Caco-2 (cell line): ENCODE results near the gene SLK. TPM values are rescaled to one million over a fixed set of nuclear protein-coding genes. Genes with fewer than 3 reads are reported as not detected.

Experiments used
- BruUV-seq: library from RNA; stranded (reverse); fragments of 400-500 nt; replicated peaks from 2 replicates; lab custom pipeline; 2021; lab: Mats Ljungman, UMichigan
- CTCF ChIA-PET: fragments of 300-600 bp; sonication (Branson Sonifier 250); formaldehyde crosslinking; loops from one replicate; lab custom pipeline; 2022; ENCODE audit warnings: antibody characterized with exemption; lab: Charles Lee
- POLR2A ChIA-PET: fragments of 300-600 bp; sonication (Branson Sonifier 250); formaldehyde crosslinking; loops from one replicate; lab custom pipeline; 2022; ENCODE audit warnings: antibody characterized with exemption; lab: Charles Lee
- DNase-seq, 2 experiments: peaks; one replicate each; pipeline versions ENCODE4 v3.0.0 to v3.0.0-alpha.2; 2020 to 2022
- H3K27me3 ChIP-seq: replicated peaks from 2 replicates; pipeline ENCODE4 v1.6.0; 2011; ENCODE audit warnings: low read length; ENCODE audit not compliant: control insufficient read depth, insufficient read depth
- H3K36me3 ChIP-seq: 2 replicates; pipeline ENCODE4 v1.5.1; 2011; ENCODE audit warnings: low read length; ENCODE audit not compliant: control insufficient read depth, insufficient read depth
- H3K4me1 ChIP-seq: fragments of 250-450 bp; sonication (Bioruptor Pico); 2 replicates; pipeline ENCODE4 v1.5.1; 2020; ENCODE audit warnings: mild to moderate bottlenecking
- H3K4me3 ChIP-seq: 2 replicates; pipeline ENCODE4 v1.5.1; 2011; ENCODE audit warnings: low read depth, mild to moderate bottlenecking, control low read depth, low read length
- H3K9me3 ChIP-seq: fragments of 250-450 bp; sonication (Bioruptor Pico); 2 replicates; pipeline ENCODE4 v1.5.1; 2020; ENCODE audit warnings: mild to moderate bottlenecking, moderate library complexity
- H3K27ac Mint-ChIP-seq: one replicate; pipeline ENCODE4 v1.8.0; 2022; ENCODE audit warnings: mixed read lengths; ENCODE audit not compliant: unreplicated experiment
- H3K27me3 Mint-ChIP-seq: one replicate; pipeline ENCODE4 v1.8.0; 2022; ENCODE audit warnings: mixed read lengths; ENCODE audit not compliant: insufficient read depth, unreplicated experiment
- H3K36me3 Mint-ChIP-seq: one replicate; pipeline ENCODE4 v1.8.0; 2022; ENCODE audit warnings: mild to moderate bottlenecking, mixed read lengths; ENCODE audit not compliant: insufficient read depth, unreplicated experiment
- H3K4me1 Mint-ChIP-seq: one replicate; pipeline ENCODE4 v1.8.0; 2022; ENCODE audit warnings: low read depth, mixed read lengths; ENCODE audit not compliant: unreplicated experiment
- H3K4me3 Mint-ChIP-seq: one replicate; pipeline ENCODE4 v1.8.0; 2022; ENCODE audit warnings: mild to moderate bottlenecking, moderate library complexity, mixed read lengths; ENCODE audit not compliant: unreplicated experiment
- H3K9me3 Mint-ChIP-seq: one replicate; pipeline ENCODE4 v1.8.0; 2022; ENCODE audit warnings: mixed read lengths; ENCODE audit not compliant: unreplicated experiment
- intact Hi-C: fragments of 100-400 bp; cut with micrococcal nuclease; formaldehyde crosslinking; loops from one replicate; pipeline ENCODE4 v1.10.0; 2022; ENCODE audit not compliant: unreplicated experiment
- total RNA-seq: library from RNA; stranded (reverse); gene quantifications from 2 replicates; pipeline ENCODE4 v1.2.3, GENCODE V29; 2022
- TF ChIP-seq, protein P1 (sequence below), 2 experiments: fragments of 200-600 bp in 1 of 2; IDR thresholded peaks; 1 replicate in 1 of 2; 2 replicates in 1 of 2; pipeline versions ENCODE4 v1.5.1 to v1.8.0; 2011 to 2022; ENCODE audit warnings: antibody characterized with exemption in 1 of 2, control low read depth in 1 of 2, inconsistent platforms in 1 of 2, low read depth in 1 of 2, low read length in 1 of 2, mild to moderate bottlenecking in 1 of 2, moderate library complexity in 1 of 2; ENCODE audit not compliant: insufficient read depth in 1 of 2, severe bottlenecking in 1 of 2, unreplicated experiment in 1 of 2

The SLK gene
- total RNA-seq, 1 experiment from 2014 or later = 39.5 TPM

DNA sequence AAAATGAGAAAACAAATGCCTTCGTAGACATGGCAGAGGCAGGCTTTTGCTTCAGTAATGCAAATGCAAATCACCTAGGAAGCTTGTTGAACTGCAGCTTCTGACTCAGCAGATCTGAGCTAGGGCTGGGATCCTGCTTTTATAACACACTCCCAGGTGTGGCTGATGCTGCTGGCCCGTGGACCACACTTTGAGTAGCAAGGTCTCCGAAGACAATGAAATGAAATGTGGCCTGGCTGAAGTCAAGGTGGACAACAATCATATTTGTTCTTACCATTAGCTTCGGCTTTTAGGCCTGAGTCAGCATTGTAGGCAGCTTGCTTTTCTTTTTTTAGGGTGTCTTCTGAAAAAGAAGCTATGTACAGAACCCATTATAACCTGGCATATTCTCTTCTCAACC is 92.4 kb downstream of the SLK start:
- no peaks in the 10 kb centered on the region for H3K36me3 Mint-ChIP-seq
- H3K36me3 ChIP-seq = no peaks in the 10 kb centered on the region
- CTCF ChIA-PET = interaction anchor here (0.6 kb wide), 1 partner anchor 1114 kb away, joined by 3 read pairs; no protein-coding TSS in a partner anchor

DNA sequence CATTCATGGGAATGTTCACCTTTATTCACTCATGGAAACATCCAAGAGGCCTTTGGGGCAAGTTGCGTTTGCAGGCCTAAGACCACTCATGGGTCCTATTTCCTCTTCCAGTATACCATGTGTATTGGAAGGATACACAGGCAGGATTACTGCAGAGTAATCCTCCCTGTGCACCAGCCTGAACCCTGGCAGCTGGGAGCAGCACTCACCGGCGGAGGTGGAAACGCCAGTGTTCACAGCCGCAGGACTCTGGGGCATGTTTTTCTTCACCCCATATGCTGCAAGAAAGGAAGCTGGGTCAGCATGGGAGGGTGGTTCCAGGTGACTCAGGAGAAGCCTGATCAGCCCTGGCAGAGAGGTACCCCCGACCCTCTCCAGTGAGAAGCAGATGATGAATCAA is 94.3 kb downstream of the SLK start:
- no peak for DNase-seq
- H3K4me3 Mint-ChIP-seq = no peak overlapping the region
- TF ChIP-seq, protein P1, sequence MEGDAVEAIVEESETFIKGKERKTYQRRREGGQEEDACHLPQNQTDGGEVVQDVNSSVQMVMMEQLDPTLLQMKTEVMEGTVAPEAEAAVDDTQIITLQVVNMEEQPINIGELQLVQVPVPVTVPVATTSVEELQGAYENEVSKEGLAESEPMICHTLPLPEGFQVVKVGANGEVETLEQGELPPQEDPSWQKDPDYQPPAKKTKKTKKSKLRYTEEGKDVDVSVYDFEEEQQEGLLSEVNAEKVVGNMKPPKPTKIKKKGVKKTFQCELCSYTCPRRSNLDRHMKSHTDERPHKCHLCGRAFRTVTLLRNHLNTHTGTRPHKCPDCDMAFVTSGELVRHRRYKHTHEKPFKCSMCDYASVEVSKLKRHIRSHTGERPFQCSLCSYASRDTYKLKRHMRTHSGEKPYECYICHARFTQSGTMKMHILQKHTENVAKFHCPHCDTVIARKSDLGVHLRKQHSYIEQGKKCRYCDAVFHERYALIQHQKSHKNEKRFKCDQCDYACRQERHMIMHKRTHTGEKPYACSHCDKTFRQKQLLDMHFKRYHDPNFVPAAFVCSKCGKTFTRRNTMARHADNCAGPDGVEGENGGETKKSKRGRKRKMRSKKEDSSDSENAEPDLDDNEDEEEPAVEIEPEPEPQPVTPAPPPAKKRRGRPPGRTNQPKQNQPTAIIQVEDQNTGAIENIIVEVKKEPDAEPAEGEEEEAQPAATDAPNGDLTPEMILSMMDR (IDR thresholded peaks at IDR 0.05; ENCODE audit: insufficient read depth in 1 of 2, low read depth in 1 of 2, low read length in 1 of 2, severe bottlenecking in 1 of 2, unreplicated experiment in 1 of 2) = no peak
- ChIA-PET POLR2A (no interaction called here), CTCF (interaction anchor here (0.9 kb wide), 1 partner anchor 173 kb away, joined by 3 read pairs; no protein-coding TSS in a partner anchor)
- Histone ChIP-seq H3K9me3 (no peaks in the 10 kb centered on the region), H3K36me3 (no peaks in the 10 kb centered on the region), H3K4me3 (no peak overlapping the region), H3K27me3 (no peaks in the 10 kb centered on the region), H3K4me1 (peaks cover 10% of the 10 kb centered on the region)
- no peak overlapping the region for H3K27ac Mint-ChIP-seq
- intact Hi-C loops = no loop called here
- no peaks in the 10 kb centered on the region for H3K9me3 Mint-ChIP-seq
- H3K27me3 Mint-ChIP-seq = no peaks in the 10 kb centered on the region
- BruUV-seq = no TSS peak
- peaks cover 12% of the 10 kb centered on the region for H3K4me1 Mint-ChIP-seq
- H3K36me3 Mint-ChIP-seq = no peaks in the 10 kb centered on the region

More for the DNA sequence above, 92.4 kb downstream of the SLK start:
- Mint-ChIP-seq H3K27ac (no peak overlapping the region), H3K27me3 (no peaks in the 10 kb centered on the region), H3K4me1 (no peaks in the 10 kb centered on the region), H3K9me3 (no peaks in the 10 kb centered on the region), H3K4me3 (no peak overlapping the region)
- Histone ChIP-seq H3K4me3 (no peak overlapping the region), H3K4me1 (no peaks in the 10 kb centered on the region), H3K9me3 (no peaks in the 10 kb centered on the region), H3K27me3 (no peaks in the 10 kb centered on the region)
- POLR2A ChIA-PET = no interaction called here
- intact Hi-C loops = no loop called here
- no peak for DNase-seq
- TF ChIP-seq, protein P1 (IDR thresholded peaks at IDR 0.05; ENCODE audit: insufficient read depth in 1 of 2, low read depth in 1 of 2, low read length in 1 of 2, severe bottlenecking in 1 of 2, unreplicated experiment in 1 of 2) = no peak
- no TSS peak for BruUV-seq

DNA sequence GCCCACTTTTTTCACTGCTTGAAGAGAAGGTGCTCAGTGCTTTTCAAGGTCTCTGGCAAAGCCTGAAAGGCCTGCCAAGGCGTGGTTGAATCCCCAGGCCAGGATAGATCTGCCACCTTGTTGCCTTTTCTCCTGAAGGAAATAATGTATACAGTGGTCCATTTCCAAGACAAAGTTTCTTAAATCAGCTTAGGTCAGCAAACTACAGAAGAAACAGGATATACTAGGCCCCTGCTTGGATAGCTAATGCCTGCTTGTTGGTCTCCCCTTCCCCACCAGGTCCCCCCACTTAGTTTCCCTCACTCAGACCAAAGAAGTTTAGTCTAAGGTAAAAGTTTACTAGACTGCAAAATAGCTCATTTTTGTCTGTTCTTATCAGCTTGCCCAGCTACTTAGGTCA is 98.8 kb downstream of the SLK start:
- H3K9me3 ChIP-seq = no peaks in the 10 kb centered on the region
- no peak overlapping the region for H3K4me3 ChIP-seq
- H3K36me3 Mint-ChIP-seq = no peaks in the 10 kb centered on the region
- no peaks in the 10 kb centered on the region for H3K27me3 Mint-ChIP-seq
- no TSS peak for BruUV-seq
- H3K27me3 ChIP-seq = no peaks in the 10 kb centered on the region
- intact Hi-C loops = loop anchor here (5.0 kb wide), 1 partner anchor 57 kb away; the partner anchor contains the start of gene SFR1
- H3K4me1 ChIP-seq = peaks cover 51% of the 10 kb centered on the region
- ChIA-PET CTCF (no interaction called here), POLR2A (no interaction called here)
- no peaks in the 10 kb centered on the region for H3K36me3 ChIP-seq
- peaks cover 44% of the 10 kb centered on the region for H3K4me1 Mint-ChIP-seq
- DNase-seq = no peak
- TF ChIP-seq, protein P1 (IDR thresholded peaks at IDR 0.05; ENCODE audit: insufficient read depth in 1 of 2, low read depth in 1 of 2, low read length in 1 of 2, severe bottlenecking in 1 of 2, unreplicated experiment in 1 of 2) = no peak
- H3K9me3 Mint-ChIP-seq = no peaks in the 10 kb centered on the region
- H3K27ac Mint-ChIP-seq = no peak overlapping the region
- H3K4me3 Mint-ChIP-seq = no peak overlapping the region
